CD4-positive, alpha-beta T cell treated with Interleukin-15 for 4 hours (primary cell): ENCODE data around the gene CLASP2.
A peak's percentile ranks its signal among the peaks of the same experiment; 100 is the strongest.
"Not testable (repeated sequence)": the region's sequence is repeated elsewhere in the genome, so short reads cannot be mapped to it uniquely, and the experiment has no call there.

Experiments
- DNase-seq: peaks from one replicate; pipeline ENCODE4 v3.0.0-alpha.2; 2020; ENCODE audit warnings: low spot score

Gene CLASP2

DNA sequence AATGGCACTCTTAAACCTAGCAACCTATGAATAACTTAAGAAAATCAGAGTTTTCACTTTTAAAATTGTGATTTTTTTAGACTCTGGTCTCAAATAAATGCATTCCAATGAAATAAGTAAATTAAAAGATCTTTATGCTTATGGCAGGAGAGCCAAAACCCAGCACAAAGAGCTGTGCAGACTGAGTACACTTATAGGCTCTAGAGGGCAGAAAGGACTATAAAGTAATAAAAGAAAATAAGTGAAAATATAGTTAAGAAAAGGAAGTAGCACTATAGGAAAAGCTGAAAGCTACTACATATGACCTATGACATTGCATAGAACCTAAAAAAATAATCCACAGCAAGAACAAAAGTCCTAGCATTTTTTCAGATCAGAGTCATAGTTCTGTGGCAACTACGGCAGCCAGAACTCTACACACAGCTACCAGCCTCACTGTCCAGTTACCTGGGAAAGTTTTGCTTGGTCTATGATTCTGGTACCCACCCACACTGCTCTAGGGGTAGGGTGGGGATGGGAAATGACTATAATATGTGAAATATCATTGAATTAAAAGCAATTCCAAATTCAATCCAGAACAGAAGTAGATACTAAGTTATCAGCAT is 30.5 kb downstream of the CLASP2 start:
- no peak for DNase-seq

DNA sequence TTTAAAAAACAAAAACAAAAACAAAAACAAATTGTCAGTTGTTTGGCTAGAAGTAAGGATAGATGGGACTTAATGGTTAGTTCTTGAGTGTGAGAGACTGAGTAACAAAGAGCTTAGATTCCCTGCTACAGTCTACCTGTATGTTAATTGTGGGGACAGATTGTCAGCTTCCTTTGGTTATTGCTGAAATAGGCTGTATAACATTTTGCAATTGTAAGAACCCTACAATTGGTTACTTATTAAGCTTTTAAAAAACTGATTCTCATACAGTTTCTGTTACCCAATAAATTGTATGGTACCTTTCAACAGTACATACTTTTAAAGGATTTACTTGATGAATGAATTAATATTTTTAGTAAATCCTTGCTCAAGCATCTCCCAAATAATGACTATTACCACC is 35.3 kb downstream of the CLASP2 start:
- no peak for DNase-seq

DNA sequence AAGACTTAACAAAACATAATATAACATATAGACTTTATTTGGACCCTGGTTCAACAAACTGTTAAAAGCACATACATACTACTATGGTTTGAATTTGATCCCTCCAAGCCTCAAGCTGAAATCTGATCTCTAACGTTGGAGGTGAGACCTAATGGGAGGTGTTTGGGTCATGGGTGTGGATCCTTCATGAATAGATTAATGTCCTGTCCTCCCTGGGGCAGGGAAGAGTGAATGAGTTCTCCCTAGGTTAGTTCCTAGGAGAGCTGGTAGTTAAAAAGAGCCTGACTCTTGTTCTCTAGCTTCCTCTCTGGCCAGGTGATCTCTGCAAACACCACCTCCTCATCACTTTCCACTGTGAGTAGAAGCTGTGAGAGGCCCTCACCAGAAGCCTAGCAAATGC is 36.4 kb downstream of the CLASP2 start:
- DNase-seq, result no peak

DNA sequence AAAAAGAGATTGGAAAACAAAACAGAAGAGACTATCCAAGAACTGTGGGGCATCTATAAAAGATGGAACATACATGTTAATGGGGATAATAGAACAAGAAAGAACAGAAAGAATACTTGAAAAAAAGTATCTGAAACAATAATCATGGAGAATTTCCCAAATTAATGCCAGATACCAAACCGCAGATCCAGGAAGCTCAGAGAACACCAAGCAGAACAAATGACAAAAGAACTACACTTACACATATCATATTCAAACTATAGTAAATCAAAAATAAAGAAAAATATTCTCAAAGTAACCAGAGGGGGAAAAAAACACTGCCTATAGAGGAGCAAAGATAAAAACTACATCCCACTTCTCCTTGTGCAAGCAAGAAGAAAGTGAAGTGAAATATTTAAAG is 40.0 kb downstream of the CLASP2 start:
- no peak for DNase-seq

DNA sequence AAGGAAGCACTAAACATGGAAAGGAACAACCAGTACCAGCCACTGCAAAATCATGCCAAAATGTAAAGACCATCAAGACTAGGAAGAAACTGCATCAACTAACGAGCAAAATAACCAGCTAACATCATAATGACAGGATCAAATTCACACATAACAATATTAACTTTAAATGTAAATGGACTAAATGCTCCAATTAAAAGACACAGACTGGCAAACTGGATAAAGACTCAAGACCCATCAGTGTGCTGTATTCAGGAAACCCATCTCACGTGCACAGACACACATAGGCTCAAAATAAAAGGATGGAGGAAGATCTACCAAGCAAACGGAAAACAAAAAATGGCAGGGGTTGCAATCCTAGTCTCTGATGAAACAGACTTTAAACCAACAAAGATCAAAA is 44.6 kb downstream of the CLASP2 start:
- DNase-seq, result not testable (repeated sequence)

DNA sequence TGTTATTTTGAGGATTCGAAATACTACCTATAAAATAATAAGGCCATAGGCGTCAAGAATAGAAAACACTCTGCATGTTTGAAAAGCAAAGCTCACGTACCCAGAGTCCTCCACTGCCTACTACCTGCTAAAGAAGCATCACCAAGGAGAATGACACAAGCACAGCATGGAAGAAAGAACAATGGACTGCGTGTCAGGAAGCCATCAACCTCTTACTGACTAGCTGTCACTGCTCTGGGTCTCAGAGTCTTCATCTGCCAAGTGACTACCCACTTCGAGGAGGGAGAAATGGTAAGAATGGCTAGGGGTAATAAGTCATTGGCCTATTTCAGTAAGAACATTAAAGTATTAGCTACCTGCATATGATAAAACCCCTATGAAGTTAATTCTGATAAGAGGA is 49.4 kb downstream of the CLASP2 start:
- DNase-seq, result no peak

DNA sequence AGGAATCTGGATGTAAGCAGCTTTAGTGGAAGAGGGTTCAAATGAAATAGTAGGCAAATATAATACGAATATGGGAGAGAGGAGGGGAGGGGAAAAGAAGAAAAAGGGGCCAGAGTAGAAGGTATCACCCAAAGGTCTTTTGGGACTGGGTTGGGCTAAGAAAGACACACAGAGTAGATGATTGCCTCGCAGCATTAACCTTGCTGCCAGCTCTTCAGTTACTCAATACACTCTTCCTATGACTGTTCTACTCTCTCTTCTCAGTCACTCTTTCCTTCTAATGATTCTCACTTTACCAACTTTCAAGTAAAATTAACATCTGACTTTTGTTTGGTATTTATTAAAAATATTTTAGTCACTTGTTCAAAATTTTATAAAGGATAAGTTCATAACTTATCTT is 52.8 kb downstream of the CLASP2 start:
- DNase-seq, result no peak

DNA sequence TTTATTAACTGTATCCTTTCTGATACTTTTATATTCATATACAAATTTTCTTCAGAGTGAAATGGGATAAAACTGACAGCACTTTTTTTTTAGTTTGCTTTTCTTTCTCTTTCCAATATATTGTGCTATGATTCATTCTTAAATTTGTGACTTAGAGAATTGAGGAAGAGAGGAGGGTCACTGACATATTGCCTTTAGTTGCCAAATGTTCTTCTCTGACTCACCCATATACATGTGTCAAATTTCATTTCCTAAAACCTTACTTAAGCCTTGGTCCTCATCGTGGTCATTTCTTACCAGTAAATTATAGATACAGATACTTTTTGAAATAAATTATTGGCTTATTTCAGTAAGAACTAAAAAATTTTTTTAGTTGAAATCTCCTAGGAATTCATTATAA is 53.9 kb downstream of the CLASP2 start:
- DNase-seq, result no peak

DNA sequence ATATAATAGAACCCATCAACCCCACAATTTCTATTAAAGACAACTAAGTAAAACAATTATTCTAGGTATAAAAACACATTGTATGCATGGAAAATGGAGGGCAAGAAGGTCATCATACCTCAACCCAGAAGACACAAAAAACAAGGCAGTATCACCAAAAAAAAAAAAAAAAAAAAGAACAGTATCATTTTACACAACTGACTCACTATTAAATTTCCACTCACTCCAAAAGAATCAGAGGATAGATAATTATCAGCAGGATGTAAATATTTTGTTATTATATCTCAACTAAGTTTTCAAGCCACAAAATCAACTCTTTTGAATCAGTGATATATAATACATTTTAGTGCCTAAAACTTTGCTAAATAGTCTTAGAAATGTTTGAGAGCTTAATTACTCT is 55.0 kb downstream of the CLASP2 start:
- DNase-seq, result no peak

DNA sequence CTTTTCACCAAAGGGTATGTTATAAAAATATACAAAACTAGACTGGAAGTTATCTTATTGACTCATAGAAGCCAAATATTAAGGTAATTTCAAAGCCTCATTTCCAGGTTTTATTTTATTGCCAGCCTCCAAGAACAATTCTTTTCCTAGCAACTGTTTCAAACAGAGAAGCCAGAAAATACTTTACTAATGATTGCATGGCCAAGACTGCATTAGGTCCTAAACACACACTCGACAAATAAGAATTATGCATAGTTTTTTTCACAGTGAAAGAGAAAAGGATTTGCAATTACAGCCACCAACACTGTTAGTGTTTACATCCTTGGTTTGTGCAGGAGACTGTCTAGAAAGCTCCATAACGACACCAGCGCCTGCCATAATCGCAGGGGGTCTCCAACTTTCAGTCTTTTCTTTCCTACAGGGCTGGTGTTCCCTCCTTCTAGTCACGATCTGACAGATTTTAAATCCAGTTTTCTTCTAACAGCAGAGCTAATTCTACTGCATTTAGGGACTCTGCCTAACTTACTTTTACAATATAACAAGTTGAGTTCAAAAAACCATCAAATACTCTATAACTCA is 58.1 kb downstream of the CLASP2 start:
- DNase-seq, result no peak

DNA sequence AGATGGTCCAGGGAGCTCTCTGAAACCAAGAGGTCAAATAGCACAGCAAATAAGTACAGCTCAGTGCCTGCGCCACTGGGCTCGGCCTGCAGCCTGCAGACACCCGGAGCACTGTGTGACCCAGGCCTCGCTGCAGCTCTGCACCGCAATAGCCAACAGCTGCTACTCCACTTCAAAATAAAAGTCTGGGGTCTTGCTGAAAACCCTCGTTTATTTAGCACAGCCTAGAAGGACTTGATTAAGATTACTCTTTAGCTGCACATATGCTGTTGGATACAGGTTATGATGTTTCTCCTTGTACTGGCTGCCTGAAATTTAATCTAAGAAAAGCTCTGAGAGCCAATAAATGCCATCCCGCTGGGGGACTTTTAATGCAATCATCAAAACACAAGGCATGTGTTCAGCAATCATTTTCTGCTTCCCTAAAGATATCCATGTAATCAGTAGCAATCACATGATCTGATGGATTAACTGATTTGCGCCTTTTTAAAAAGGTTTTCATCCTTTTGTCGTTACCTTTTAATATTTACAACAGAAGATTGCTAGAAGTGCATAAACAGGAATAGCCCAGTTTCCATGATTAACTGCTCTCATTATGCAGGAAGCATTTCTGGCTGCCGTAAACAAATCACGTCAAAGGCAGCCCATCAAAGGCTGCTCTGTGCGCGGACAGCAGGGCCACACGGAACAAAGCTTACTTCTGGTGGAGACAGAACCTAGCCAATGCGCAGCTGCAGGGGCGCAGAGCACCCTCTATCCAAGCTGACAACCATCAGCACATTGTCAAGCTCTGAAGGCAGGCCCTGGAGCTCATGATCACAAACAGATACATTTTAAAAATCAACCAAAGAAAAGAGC is 58.8 kb downstream of the CLASP2 start:
- DNase-seq, result no peak

DNA sequence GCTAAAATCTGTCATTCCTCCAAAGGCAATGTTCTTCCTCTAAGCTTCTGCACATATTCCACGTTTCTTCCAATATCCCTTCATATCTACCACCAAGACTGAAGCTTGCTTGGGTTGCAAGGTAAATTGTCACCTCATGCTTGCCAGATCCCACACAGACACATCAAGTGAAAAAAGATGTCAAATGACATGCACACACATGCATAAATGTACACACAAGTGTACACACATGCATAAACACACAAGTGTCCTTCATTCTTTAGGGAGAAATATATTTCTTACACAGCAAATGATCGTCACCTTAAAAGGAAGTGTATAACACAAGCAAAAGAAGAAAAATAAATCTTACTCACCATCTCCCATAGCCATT is 59.4 kb downstream of the CLASP2 start:
- no peak for DNase-seq

DNA sequence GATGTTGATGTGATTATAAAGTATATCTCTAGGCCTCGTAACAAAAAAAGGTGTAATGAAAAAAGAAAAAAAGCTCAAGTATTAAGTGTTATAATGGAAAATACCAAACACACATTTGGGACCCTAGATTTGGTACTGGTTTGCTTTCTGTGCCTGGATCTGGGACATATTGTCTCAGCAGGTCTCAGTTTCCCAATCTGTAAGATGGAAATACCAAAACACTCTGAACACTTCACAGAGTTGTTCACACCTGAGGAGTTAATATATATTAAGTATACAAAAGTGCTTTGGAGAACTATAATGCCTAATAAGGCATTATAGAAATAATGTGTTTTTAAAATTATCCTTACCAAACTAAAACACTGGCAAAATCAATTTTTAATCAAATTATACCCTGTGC is 60.0 kb downstream of the CLASP2 start:
- no peak for DNase-seq

DNA sequence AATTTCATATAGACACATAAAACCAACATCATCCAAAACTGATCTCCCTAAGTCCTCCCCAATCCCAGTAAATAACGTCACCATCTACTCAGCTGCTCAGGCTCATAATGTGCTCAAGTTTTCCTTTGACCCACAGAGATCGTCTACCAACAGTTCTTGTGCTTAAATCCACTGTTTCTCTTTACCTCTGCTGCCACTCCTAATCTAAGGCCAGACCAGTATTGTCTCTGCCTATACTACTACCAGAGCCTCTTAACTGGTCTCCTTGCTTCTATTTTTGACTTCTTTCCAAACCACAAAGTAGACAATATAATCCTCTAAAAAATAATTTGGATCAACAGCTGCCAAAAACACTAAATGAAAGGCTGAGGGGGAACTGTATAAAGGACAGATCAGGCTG is 65.3 kb downstream of the CLASP2 start:
- no peak for DNase-seq

DNA sequence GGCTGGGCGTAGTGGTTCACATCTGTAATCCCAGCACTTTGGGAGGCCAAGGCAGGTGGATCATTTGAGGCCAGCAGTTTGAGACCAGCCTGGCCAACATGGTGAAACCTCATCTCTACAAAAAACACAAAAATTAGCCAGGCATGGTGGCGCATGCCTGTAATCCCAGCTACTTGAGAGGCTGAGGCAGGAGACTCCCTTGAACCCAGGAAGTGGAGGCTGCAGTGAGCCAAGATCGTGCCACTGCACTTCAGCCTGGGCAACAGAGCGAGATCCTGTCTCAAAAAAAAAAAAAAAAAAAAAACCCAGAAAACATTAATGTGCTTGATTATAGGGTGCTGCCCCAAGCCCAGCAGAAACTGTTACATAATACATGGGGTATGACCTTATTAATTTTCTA is 67.0 kb downstream of the CLASP2 start:
- DNase-seq, result not testable (repeated sequence)

DNA sequence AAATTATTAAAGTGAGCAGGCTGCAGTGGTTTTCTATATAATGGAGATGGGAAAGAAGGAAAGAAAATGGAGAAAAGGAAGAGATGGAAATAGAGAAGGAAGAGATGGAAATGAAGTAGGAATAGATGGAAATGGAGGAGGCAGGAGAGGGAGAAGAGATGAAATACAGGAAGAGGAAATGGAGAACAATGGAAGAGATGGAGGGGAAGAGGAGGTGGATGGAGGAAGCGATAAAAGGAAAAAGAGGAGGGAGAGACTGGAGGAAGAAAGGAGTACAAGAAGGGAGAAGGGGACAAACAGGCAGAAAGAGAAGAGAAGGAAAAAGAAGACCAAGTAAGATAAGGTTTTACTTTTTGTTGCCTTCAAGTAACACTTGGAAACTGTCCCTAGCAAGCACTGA is 67.6 kb downstream of the CLASP2 start:
- DNase-seq, result no peak

DNA sequence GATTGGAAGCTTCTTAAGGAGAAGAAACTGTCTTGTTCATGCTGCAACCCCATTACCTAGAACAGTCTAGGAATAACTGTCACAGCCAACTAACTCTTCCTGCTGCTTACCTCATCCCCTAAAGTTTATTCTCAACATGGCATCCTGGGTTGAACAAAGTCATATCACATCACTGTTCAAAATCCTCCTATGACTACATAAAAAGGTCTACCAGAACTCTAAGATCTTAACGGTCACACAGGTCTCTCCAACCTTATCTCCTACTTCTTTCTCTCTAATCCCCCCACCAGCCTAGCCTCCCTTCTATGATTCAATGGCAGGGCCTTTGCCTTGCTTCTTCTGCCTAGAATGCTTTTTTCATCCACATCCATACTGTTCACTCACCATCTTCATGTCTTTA is 69.3 kb downstream of the CLASP2 start:
- no peak for DNase-seq

DNA sequence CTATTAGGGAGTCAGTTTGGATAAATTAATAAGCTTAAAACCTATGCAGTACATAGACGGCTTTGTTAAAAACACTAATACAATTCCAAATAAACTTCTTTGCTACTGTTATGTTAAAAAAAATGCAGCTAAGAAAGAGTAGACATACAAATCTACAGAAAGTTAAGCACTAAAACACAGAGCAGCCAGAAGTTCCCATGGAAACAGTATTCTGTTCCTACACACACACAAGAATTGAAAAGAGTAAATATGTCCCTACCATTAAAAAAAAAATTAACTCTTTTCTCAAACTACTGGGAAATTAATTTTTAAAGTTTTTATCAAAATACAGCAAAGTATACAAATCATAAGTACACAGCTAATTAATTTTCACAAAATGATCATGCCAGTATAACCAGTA is 71.6 kb downstream of the CLASP2 start:
- no peak for DNase-seq

DNA sequence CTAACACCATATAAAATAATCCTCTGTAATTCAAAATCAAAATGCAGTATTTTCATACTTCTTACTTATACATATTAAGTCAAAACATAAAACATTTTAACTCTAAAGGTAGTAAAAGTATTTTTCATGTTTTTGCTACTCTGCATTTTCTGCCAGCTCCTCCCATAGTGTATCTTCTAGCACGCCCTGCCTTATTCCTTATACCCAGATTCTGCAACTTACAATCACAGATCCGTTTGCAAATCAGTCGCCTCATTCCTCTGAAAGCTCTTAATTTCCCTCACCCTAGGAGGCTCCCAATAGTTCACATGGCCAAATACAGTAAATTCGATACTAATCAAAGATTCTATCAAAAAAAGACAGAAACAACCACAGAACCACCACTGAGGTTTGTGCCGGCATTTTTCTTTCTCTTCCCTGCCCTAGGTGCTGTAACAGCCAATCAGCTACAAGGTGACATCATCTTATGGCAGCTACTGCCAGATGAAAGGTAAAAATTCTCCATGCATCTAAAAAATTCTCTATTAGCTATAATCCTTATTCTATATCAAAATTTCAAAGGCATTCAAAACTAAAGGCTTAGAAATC is 72.9 kb downstream of the CLASP2 start:
- DNase-seq, result peak; percentile 35

DNA sequence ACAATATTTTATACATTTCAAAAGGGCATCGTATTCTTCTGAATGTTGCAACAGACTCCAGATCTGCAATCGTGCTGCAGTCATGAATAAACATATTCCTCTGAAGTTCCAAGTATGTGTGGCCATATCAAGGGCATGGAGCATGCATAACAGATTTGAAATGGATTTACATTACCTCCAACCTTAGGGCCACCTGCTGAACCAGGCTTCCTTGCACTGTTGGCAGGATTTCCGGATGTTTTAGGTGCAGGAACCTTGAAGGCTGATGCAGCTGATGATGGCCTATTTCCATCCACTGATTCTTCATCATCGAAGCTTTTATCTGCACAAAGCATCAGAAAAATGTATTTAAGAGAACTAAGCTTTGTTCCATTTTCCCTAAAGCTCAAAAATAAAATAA is 73.5 kb downstream of the CLASP2 start:
- DNase-seq, result no peak

DNA sequence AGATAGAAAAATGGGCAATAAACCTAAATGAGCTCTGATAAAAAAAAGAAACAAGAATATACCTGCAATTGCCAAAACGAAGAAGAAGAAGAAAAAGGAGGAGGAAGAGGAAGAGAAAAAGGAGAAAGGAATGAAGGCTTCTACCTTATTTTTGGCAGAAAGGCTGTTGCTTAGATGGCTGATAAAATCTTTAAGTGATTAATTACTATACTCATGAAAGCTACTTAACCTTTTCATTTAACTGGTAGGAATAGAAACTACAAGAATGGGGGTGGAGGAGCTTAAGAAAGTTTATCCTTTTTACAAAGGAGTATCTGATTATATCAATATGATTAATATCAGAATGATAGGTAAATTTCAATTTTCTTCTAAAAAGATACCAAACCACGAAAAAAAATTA is 75.2 kb downstream of the CLASP2 start:
- no peak for DNase-seq

DNA sequence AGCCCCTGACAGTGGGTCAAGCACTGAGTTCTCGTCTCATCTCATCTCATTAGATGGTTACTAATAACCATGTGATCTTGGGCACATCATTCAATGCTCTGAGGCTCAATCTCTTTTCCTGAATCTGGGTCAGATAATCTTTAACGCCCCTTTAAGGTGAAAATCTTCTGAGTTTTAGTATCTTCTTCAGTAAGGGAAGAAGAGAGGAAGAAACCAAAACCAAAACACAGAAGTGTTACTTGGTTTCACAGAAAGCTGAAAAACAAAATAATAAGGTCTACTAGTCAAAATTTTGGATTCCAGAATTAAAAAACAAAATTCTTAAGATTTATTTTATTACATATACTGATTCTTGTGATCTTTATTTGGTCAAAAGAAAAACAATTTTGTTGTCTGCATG is 78.2 kb downstream of the CLASP2 start:
- no peak for DNase-seq

DNA sequence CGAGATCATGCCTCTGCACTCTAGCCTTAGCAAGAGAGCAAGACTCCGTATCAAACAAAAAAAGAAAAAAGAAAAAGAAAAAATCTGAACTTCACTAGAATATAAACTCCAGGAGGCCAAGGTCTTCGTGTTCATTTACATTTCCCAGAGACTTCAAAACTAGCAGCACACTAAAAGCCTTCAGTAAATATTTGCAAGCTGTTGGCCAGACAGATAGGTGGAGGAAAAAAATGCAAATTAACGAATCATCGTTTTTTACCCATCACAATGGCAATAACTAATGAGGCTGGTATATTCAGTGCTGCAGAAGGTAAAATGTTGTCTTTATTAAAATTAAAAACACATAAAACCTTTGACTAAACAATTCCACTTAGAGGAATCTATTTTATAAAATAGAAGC is 80.6 kb downstream of the CLASP2 start:
- DNase-seq, result no peak
